Hepatocyte (in vitro differentiated cells): ENCODE measurements around the gene TBX10. TPM values are rescaled to one million over a fixed set of nuclear protein-coding genes. Genes with fewer than 3 reads are reported as not detected.
"Not testable (repeated sequence)": the region's sequence is repeated elsewhere in the genome, so short reads cannot be mapped to it uniquely, and the experiment has no call there.

ENCODE experiments used
- DNase-seq: peaks from one replicate; pipeline ENCODE4 v3.0.0-alpha.2; 2016; ENCODE audit warnings: low spot score
- H2AFZ ChIP-seq: fragments of 200-600 bp; sonication (generic); 2 replicates; pipeline ENCODE4 v1.6.0; 2016; ENCODE audit warnings: antibody characterized with exemption, mild to moderate bottlenecking
- H3K27ac ChIP-seq: fragments of 200-600 bp; sonication (generic); 2 replicates; pipeline ENCODE4 v1.5.1; 2016; ENCODE audit warnings: mild to moderate bottlenecking
- H3K27me3 ChIP-seq: fragments of 200-600 bp; sonication (generic); 2 replicates; pipeline ENCODE4 v1.6.1; 2016
- H3K36me3 ChIP-seq: fragments of 200-600 bp; sonication (generic); replicated peaks from 2 replicates; pipeline ENCODE4 v1.5.1; 2016; ENCODE audit warnings: low read depth; ENCODE audit not compliant: insufficient read depth
- H3K4me1 ChIP-seq: fragments of 200-600 bp; sonication (generic); 2 replicates; pipeline ENCODE4 v1.5.1; 2016; ENCODE audit warnings: mild to moderate bottlenecking, moderate library complexity; ENCODE audit not compliant: insufficient read depth
- H3K4me2 ChIP-seq: fragments of 200-600 bp; sonication (generic); 2 replicates; pipeline ENCODE4 v1.6.0; 2016
- H3K4me3 ChIP-seq: fragments of 200-600 bp; sonication (generic); 2 replicates; pipeline ENCODE4 v1.5.1; 2016; ENCODE audit warnings: mild to moderate bottlenecking
- H3K79me2 ChIP-seq: fragments of 200-600 bp; sonication (generic); 2 replicates; pipeline ENCODE4 v1.6.0; 2017; ENCODE audit warnings: mild to moderate bottlenecking
- H3K9me2 ChIP-seq: fragments of 200-600 bp; sonication (generic); replicated peaks from 2 replicates; pipeline ENCODE4 v1.6.0; 2017; ENCODE audit warnings: mild to moderate bottlenecking; ENCODE audit not compliant: insufficient read depth
- H3K9me3 ChIP-seq: fragments of 200-600 bp; sonication (generic); 2 replicates; pipeline ENCODE4 v1.5.1; 2016; ENCODE audit warnings: low read depth, mild to moderate bottlenecking
- H4K20me1 ChIP-seq: fragments of 200-600 bp; sonication (generic); 2 replicates; pipeline ENCODE4 v1.6.0; 2016; ENCODE audit warnings: mild to moderate bottlenecking; ENCODE audit not compliant: insufficient read depth, poor library complexity, severe bottlenecking
- CTCF ChIP-seq: fragments of 200-600 bp; sonication (generic); IDR thresholded peaks from 2 replicates; pipeline ENCODE4 v1.5.1; 2016; ENCODE audit warnings: antibody characterized with exemption, mild to moderate bottlenecking; ENCODE audit not compliant: poor library complexity
- EZH2 ChIP-seq: fragments of 200-600 bp; sonication (generic); IDR thresholded peaks from 2 replicates; pipeline ENCODE4 v1.6.1; 2016; ENCODE audit warnings: antibody characterized with exemption, mild to moderate bottlenecking, borderline replicate concordance
- EZH2phosphoT487 ChIP-seq: fragments of 200-600 bp; sonication (generic); IDR thresholded peaks from one replicate; pipeline ENCODE4 v1.6.1; 2018; ENCODE audit warnings: antibody characterized with exemption, mild to moderate bottlenecking, low read depth, moderate library complexity; ENCODE audit not compliant: unreplicated experiment, severe bottlenecking
- WGBS: methylation state at CpG from one replicate; pipeline ENCODE4 v1.1.6; 2016; ENCODE audit warnings: low lambda C conversion rate; ENCODE audit errors: missing lambda C conversion rate; 5-methylcytosine and 5-hydroxymethylcytosine counted together
- polyA plus RNA-seq: library from polyadenylated mRNA; unstranded; fragments of >200 nt; fragmentation: Nextera tagmentation; extraction: Ambion mirVana; gene quantifications from 2 replicates; pipeline ENCODE4 v1.2.1, GENCODE V29; 2016
- total RNA-seq: library from RNA; depleted of rRNA; stranded (reverse); fragments of >200 nt; gene quantifications from 2 replicates; pipeline ENCODE4 v1.2.3, GENCODE V29; 2014

TBX10 gene
- 0.70 TPM in 1 of 2 replicates, not detected in the other for total RNA-seq
- 0.34 TPM in 1 of 2 replicates, not detected in the other for polyA plus RNA-seq

GRCh38 chr11:67639438-67639859, at the start of gene TBX10:
Gene TBX10, minus strand, starts transcription at chr11:67639763. Its CDS starts 291 bp downstream, at chr11:67639472.
- TF ChIP-seq EZH2 (no peak), EZH2phosphoT487 (no peak), CTCF (no peak)
- H3K79me2 ChIP-seq, result no peaks in the 10 kb centered on the region
- WGBS, result 88% methylated on average over 14 of the region's 18 CpGs
- H3K4me1 ChIP-seq, result no peaks in the 10 kb centered on the region
- H3K4me2 ChIP-seq, result no peak within 1 kb of the TSS
- no peak within 1 kb of the TSS for H3K4me3 ChIP-seq
- H3K36me3 ChIP-seq, result no peaks in the 10 kb centered on the region
- no peak within 1 kb of the TSS for H3K27ac ChIP-seq
- H3K9me2 ChIP-seq, result no peaks in the 10 kb centered on the region
- no peaks in the 10 kb centered on the region for H3K9me3 ChIP-seq
- no peak for DNase-seq
- no peak within 1 kb of the TSS for H2AFZ ChIP-seq
- H3K27me3 ChIP-seq, result no peaks in the 10 kb centered on the region
- H4K20me1 ChIP-seq, result no peaks in the 10 kb centered on the region

GRCh38 chr11:67689178-67689577, 49.6 kb upstream of the TBX10 start:
- no peak for DNase-seq
- Histone ChIP-seq H3K27ac (no peak overlapping the region), H3K36me3 (no peaks in the 10 kb centered on the region), H3K4me3 (no peak overlapping the region), H3K9me2 (no peaks in the 10 kb centered on the region), H4K20me1 (no peaks in the 10 kb centered on the region), H3K79me2 (no peaks in the 10 kb centered on the region), H3K9me3 (no peaks in the 10 kb centered on the region), H3K4me1 (peaks cover 4% of the 10 kb centered on the region), H2AFZ (no peak overlapping the region), H3K27me3 (no peaks in the 10 kb centered on the region), H3K4me2 (no peak overlapping the region)
- TF ChIP-seq EZH2 (no peak), EZH2phosphoT487 (no peak), CTCF (no peak)
- 84% methylated on average over 4 of the region's 4 CpGs for WGBS

- DNase-seq, result no peak
- Histone ChIP-seq H3K27me3 (no peaks in the 10 kb centered on the region), H3K4me1 (peaks cover 4% of the 10 kb centered on the region), H3K9me3 (no peaks in the 10 kb centered on the region), H3K79me2 (no peaks in the 10 kb centered on the region), H2AFZ (no peak overlapping the region), H4K20me1 (no peaks in the 10 kb centered on the region), H3K27ac (no peak overlapping the region), H3K9me2 (no peaks in the 10 kb centered on the region), H3K4me3 (no peak overlapping the region), H3K36me3 (no peaks in the 10 kb centered on the region), H3K4me2 (no peak overlapping the region)
- TF ChIP-seq EZH2 (no peak), EZH2phosphoT487 (no peak), CTCF (no peak)
- 96% methylated on average over 2 of the region's 2 CpGs for WGBS
Observed at GRCh38 chr11:67687986-67688385, 48.4 kb upstream of the TBX10 start.

- H2AFZ ChIP-seq, H3K9me3 ChIP-seq, H3K4me1 ChIP-seq, H3K27ac ChIP-seq, H3K4me2 ChIP-seq, H3K4me3 ChIP-seq, H3K9me2 ChIP-seq, H3K79me2 ChIP-seq, DNase-seq, H4K20me1 ChIP-seq, H3K27me3 ChIP-seq, H3K36me3 ChIP-seq: not testable (repeated sequence)
- WGBS, result 66% methylated on average over 8 of the region's 8 CpGs
Observed at GRCh38 chr11:67685641-67686332, 46.2 kb upstream of the TBX10 start.

GRCh38 chr11:67682126-67683034, 42.8 kb upstream of the TBX10 start:
- H2AFZ ChIP-seq, H3K4me2 ChIP-seq, H3K36me3 ChIP-seq, DNase-seq, H3K79me2 ChIP-seq, H3K4me1 ChIP-seq, H3K27me3 ChIP-seq, H3K27ac ChIP-seq, H4K20me1 ChIP-seq, H3K9me3 ChIP-seq, H3K4me3 ChIP-seq, H3K9me2 ChIP-seq: not testable (repeated sequence)
- 72% methylated on average over 14 of the region's 14 CpGs for WGBS
